HepG2 (cell line): Measurements from ENCODE around the gene C7orf57. TPM values are rescaled to one million over a fixed set of nuclear protein-coding genes. Genes with fewer than 3 reads are reported as not detected.

Experiments
- E2F1 ChIP-seq: sonication (generic); formaldehyde crosslinking; IDR thresholded peaks from 2 replicates; pipeline ENCODE4 v1.5.0; 2020; ENCODE audit warnings: missing genetic modification reagents
- GLI4 ChIP-seq: sonication (generic); formaldehyde crosslinking; IDR thresholded peaks from 2 replicates; pipeline ENCODE4 v1.5.1; 2020; ENCODE audit warnings: missing genetic modification reagents, mild to moderate bottlenecking, moderate library complexity, borderline replicate concordance
- GZF1 ChIP-seq: sonication (generic); formaldehyde crosslinking; IDR thresholded peaks from 2 replicates; pipeline ENCODE4 v1.5.1; 2020; ENCODE audit warnings: mild to moderate bottlenecking, missing genetic modification reagents
- IKZF1 ChIP-seq: fragments of 450-650 bp; IDR thresholded peaks from 2 replicates; pipeline ENCODE4 v1.7.1; 2016
- IRF1 ChIP-seq: sonication (generic); formaldehyde crosslinking; IDR thresholded peaks from 2 replicates; pipeline ENCODE4 v1.4.0; 2020; ENCODE audit warnings: low read depth, mild to moderate bottlenecking, missing genetic modification reagents
- MBD4 ChIP-seq: IDR thresholded peaks from 2 replicates; pipeline ENCODE4 v1.6.1; 2012; ENCODE audit warnings: low read length, inconsistent platforms, borderline replicate concordance
- PTBP1 ChIP-seq: fragments of 200-400 bp; formaldehyde crosslinking; IDR thresholded peaks from 2 replicates; pipeline ENCODE4 v1.6.1; 2018; ENCODE audit warnings: low read length, low read depth; ENCODE audit not compliant: poor library complexity, severe bottlenecking
- REPIN1 ChIP-seq: sonication (generic); formaldehyde crosslinking; IDR thresholded peaks from 2 replicates; pipeline ENCODE4 v1.8.0; 2022; ENCODE audit warnings: missing genetic modification reagents, low read depth, mild to moderate bottlenecking, borderline replicate concordance
- SMARCC2 ChIP-seq: fragments of 450-650 bp; IDR thresholded peaks from 2 replicates; pipeline ENCODE4 v1.6.1; 2017; ENCODE audit warnings: antibody characterized with exemption, mild to moderate bottlenecking
- SP4 ChIP-seq: sonication (generic); formaldehyde crosslinking; IDR thresholded peaks from 2 replicates; pipeline ENCODE4 v1.8.1; 2023; ENCODE audit warnings: mild to moderate bottlenecking, missing genetic modification reagents
- TEAD2 ChIP-seq: sonication (generic); formaldehyde crosslinking; IDR thresholded peaks from 2 replicates; pipeline ENCODE4 v1.9.0; 2021; ENCODE audit warnings: missing genetic modification reagents
- TP53 ChIP-seq: sonication (generic); formaldehyde crosslinking; conservative IDR thresholded peaks from 2 replicates; pipeline ENCODE4 v1.4.0; 2020; ENCODE audit warnings: missing genetic modification reagents
- ZC3H13 ChIP-seq: sonication (generic); formaldehyde crosslinking; IDR thresholded peaks from 2 replicates; pipeline ENCODE4 v1.8.1; 2023; ENCODE audit warnings: mild to moderate bottlenecking, missing genetic modification reagents, moderate library complexity
- ZNF142 ChIP-seq: sonication (generic); formaldehyde crosslinking; IDR thresholded peaks from 2 replicates; pipeline ENCODE4 v1.4.0; 2020; ENCODE audit warnings: missing genetic modification reagents
- ZNF143 ChIP-seq: sonication (generic); formaldehyde crosslinking; IDR thresholded peaks from 2 replicates; pipeline ENCODE4 v1.4.0; 2020; ENCODE audit warnings: missing genetic modification reagents
- ZNF501 ChIP-seq: sonication (generic); formaldehyde crosslinking; IDR thresholded peaks from 2 replicates; pipeline ENCODE4 v1.5.1; 2020; ENCODE audit warnings: mild to moderate bottlenecking, moderate library complexity, missing genetic modification reagents
- ZNF703 ChIP-seq: sonication (generic); formaldehyde crosslinking; IDR thresholded peaks from 2 replicates; pipeline ENCODE4 v1.5.1; 2020; ENCODE audit warnings: missing genetic modification reagents, mild to moderate bottlenecking, moderate library complexity, borderline replicate concordance
- ZNF782 ChIP-seq: sonication (generic); formaldehyde crosslinking; IDR thresholded peaks from 2 replicates; pipeline ENCODE4 v1.4.0; 2020; ENCODE audit warnings: missing genetic modification reagents, mild to moderate bottlenecking, borderline replicate concordance
- ZNF790 ChIP-seq: sonication (generic); formaldehyde crosslinking; IDR thresholded peaks from 2 replicates; pipeline ENCODE4 v1.8.0; 2022; ENCODE audit warnings: missing genetic modification reagents, mild to moderate bottlenecking, borderline replicate concordance
- ZSCAN5A ChIP-seq: sonication (generic); formaldehyde crosslinking; IDR thresholded peaks from 2 replicates; pipeline ENCODE4 v1.8.0; 2022; ENCODE audit warnings: mild to moderate bottlenecking, missing genetic modification reagents, borderline replicate concordance
- polyA plus RNA-seq, 8 experiments: library from polyadenylated mRNA; depleted of rRNA in 3 of 8; stranded (reverse) in 7 of 8; unstranded in 1 of 8; fragments of >200 nt; fragmentation: Illumina TruSeq in 4 of 8; extraction: Trizol in 4 of 8; gene quantifications; 2 replicates each; pipeline versions ENCODE4 v1.2.1 to v1.2.3, GENCODE V29; 2011 to 2016; ENCODE audit warnings: low read depth in 4 of 8, missing spikeins in 1 of 8, mixed read lengths in 1 of 8; ENCODE audit not compliant: insufficient read depth in 1 of 8
- total RNA-seq, 5 experiments: library from RNA; depleted of rRNA; stranded (reverse); fragments of >200 nt; fragmentation: Illumina TruSeq; extraction: Trizol; gene quantifications; 2 replicates each; pipeline ENCODE4 v1.2.3, GENCODE V29; 2016; ENCODE audit warnings: low read depth in 1 of 5

C7orf57 gene
- total and polyA plus RNA-seq, 2 of the 13 experiments (the other 11 are each of a cell fraction or from before 2014, with no cell fraction given) = not detected

GRCh38 chr7:48089046-48090003, 54.0 kb downstream of the C7orf57 start, which contains the start of gene UPP1 (continued):
- no peak for TF ChIP-seq ZNF501
- TF ChIP-seq GZF1 (CRISPR knock-in tag) = no peak
- TF ChIP-seq ZNF790 (CRISPR knock-in tag) = no peak; the same call in 1 of the 2 replicates
- TF ChIP-seq IKZF1 = no peak
- TF ChIP-seq ZNF142 (CRISPR knock-in tag) = peak; percentile 63; the same call in 1 of the 2 replicates
- TF ChIP-seq GLI4 = no peak
- TF ChIP-seq TP53 (CRISPR knock-in tag) = no peak
- TF ChIP-seq SMARCC2 = no peak
- no peak for TF ChIP-seq E2F1 (CRISPR knock-in tag)
- no peak for TF ChIP-seq ZNF782 (CRISPR knock-in tag)
- no peak for TF ChIP-seq TEAD2 (CRISPR knock-in tag)
- no peak for TF ChIP-seq MBD4
- no peak for TF ChIP-seq PTBP1
- TF ChIP-seq IRF1 (CRISPR knock-in tag) = no peak
- peak; percentile 69; the same call in 1 of the 2 replicates for TF ChIP-seq ZC3H13
- TF ChIP-seq SP4 (CRISPR knock-in tag) = no peak
- TF ChIP-seq ZNF703 (CRISPR knock-in tag) = no peak
- TF ChIP-seq REPIN1 (CRISPR knock-in tag) = no peak; the same call in 1 of the 2 replicates
- no peak for TF ChIP-seq ZSCAN5A
- no peak for TF ChIP-seq ZNF143 (CRISPR knock-in tag)
